PC-3 (cell line): ENCODE data around the gene VAPB. TPM values are rescaled to one million over a fixed set of nuclear protein-coding genes. Genes with fewer than 3 reads are reported as not detected.

Experiments
- ATAC-seq: fragments of 200-7000 bp; cut with Tn5 transposase; 2 replicates; pipeline ENCODE4 v1.9.1; 2020; ENCODE audit warnings: mild to moderate bottlenecking, moderate library complexity
- BruUV-seq: library from RNA; stranded (reverse); fragments of 400-500 nt; replicated peaks from 2 replicates; lab custom pipeline; 2021; lab: Mats Ljungman, UMichigan
- CTCF ChIA-PET: fragments of 300-600 bp; sonication (Branson Sonifier 250); formaldehyde crosslinking; loops from one replicate; lab custom pipeline; 2022; ENCODE audit warnings: antibody characterized with exemption; lab: Charles Lee
- POLR2A ChIA-PET: fragments of 300-600 bp; sonication (Branson Sonifier 250); formaldehyde crosslinking; loops from one replicate; lab custom pipeline; 2022; ENCODE audit warnings: antibody characterized with exemption; ENCODE audit not compliant: unreplicated experiment; lab: Charles Lee
- DNase-seq: peaks from one replicate; pipeline ENCODE4 v3.0.0-alpha.2; 2015
- H2AFZ ChIP-seq: fragments of 300-600 bp; sonication (generic); 2 replicates; pipeline ENCODE4 v1.6.0; 2016; ENCODE audit warnings: antibody characterized with exemption, low read length
- H3F3A ChIP-seq: fragments of 300-600 bp; sonication (generic); one replicate; pipeline ENCODE4 v1.6.0; 2017; ENCODE audit warnings: antibody characterized with exemption, low read length, control low read depth, mild to moderate bottlenecking; ENCODE audit not compliant: unreplicated experiment
- H3K27ac ChIP-seq: fragments of 300-600 bp; sonication (generic); 2 replicates; pipeline ENCODE4 v1.5.1; 2016; ENCODE audit warnings: mild to moderate bottlenecking, low read length
- H3K27me3 ChIP-seq: fragments of 300-600 bp; sonication (generic); 2 replicates; pipeline ENCODE4 v1.6.1; 2016; ENCODE audit warnings: low read length, mixed read lengths
- H3K36me3 ChIP-seq: fragments of 300-600 bp; sonication (generic); 2 replicates; pipeline ENCODE4 v1.6.1; 2016; ENCODE audit warnings: low read depth, mixed run types, low read length, mixed read lengths
- H3K4me1 ChIP-seq: fragments of 300-600 bp; sonication (generic); 2 replicates; pipeline ENCODE4 v1.5.1; 2016; ENCODE audit warnings: low read length; ENCODE audit not compliant: insufficient read depth
- H3K4me2 ChIP-seq: fragments of 300-600 bp; sonication (generic); 2 replicates; pipeline ENCODE4 v1.6.0; 2016; ENCODE audit warnings: low read length
- H3K4me3 ChIP-seq: fragments of 300-600 bp; sonication (generic); 2 replicates; pipeline ENCODE4 v1.5.1; 2016; ENCODE audit warnings: mild to moderate bottlenecking, low read length, mixed read lengths
- H3K79me2 ChIP-seq: fragments of 300-600 bp; sonication (generic); 2 replicates; pipeline ENCODE4 v1.6.1; 2017; ENCODE audit warnings: low read length, mixed read lengths
- H3K9ac ChIP-seq: fragments of 300-600 bp; sonication (generic); 2 replicates; pipeline ENCODE4 v1.6.0; 2016; ENCODE audit warnings: mild to moderate bottlenecking, low read length
- H3K9me2 ChIP-seq: fragments of 300-600 bp; sonication (generic); replicated peaks from 2 replicates; pipeline ENCODE4 v1.6.1; 2016; ENCODE audit warnings: mixed run types, low read length, mixed read lengths
- H3K9me3 ChIP-seq: fragments of 300-600 bp; sonication (generic); 2 replicates; pipeline ENCODE4 v1.6.1; 2016; ENCODE audit warnings: low read length, mixed read lengths
- H4K20me1 ChIP-seq: fragments of 300-600 bp; sonication (generic); 2 replicates; pipeline ENCODE4 v1.6.1; 2016; ENCODE audit warnings: low read length, mixed read lengths
- CTCF ChIP-seq: fragments of 300-600 bp; sonication (generic); conservative IDR thresholded peaks from 2 replicates; pipeline ENCODE4 v1.5.1; 2017; ENCODE audit warnings: antibody characterized with exemption, low read depth, mild to moderate bottlenecking, low read length
- EZH2 ChIP-seq: fragments of 300-600 bp; sonication (generic); IDR thresholded peaks from one replicate; pipeline ENCODE4 v1.6.1; 2017; ENCODE audit warnings: antibody characterized with exemption, mild to moderate bottlenecking, low read length; ENCODE audit not compliant: unreplicated experiment
- EZH2phosphoT487 ChIP-seq: fragments of 300-600 bp; sonication (generic); IDR thresholded peaks from 2 replicates; pipeline ENCODE4 v1.6.1; 2018; ENCODE audit warnings: mild to moderate bottlenecking, antibody characterized with exemption, low read length, borderline replicate concordance
- intact Hi-C: fragments of 100-400 bp; cut with micrococcal nuclease; formaldehyde crosslinking; loops from 2 replicates; pipeline ENCODE4 v1.9.0; 2023
- total RNA-seq: library from RNA; depleted of rRNA; stranded (reverse); fragments of >200 nt; gene quantifications from 2 replicates; pipeline ENCODE4 v1.2.3, GENCODE V29; 2014

The VAPB gene
- total RNA-seq, 1 experiment from 2014 or later = 16.5 TPM

GRCh38 chr20:58403272-58403671, 14.2 kb downstream of the VAPB start:
- ATAC-seq = no peak
- no peak overlapping the region for H3K4me2 ChIP-seq
- ChIA-PET CTCF (no interaction called here), POLR2A (no interaction called here)
- TF ChIP-seq EZH2phosphoT487 = no peak
- TF ChIP-seq CTCF = no peak
- TF ChIP-seq EZH2 = no peak
- 0 out of 2 replicates have a peak, but pooled peaks cover 3% of the 10 kb centered on the region for H3K36me3 ChIP-seq
- H3K27me3 ChIP-seq = no peaks in the 10 kb centered on the region
- intact Hi-C loops = no loop called here
- no peak overlapping the region for H3K27ac ChIP-seq
- H2AFZ ChIP-seq = no peak overlapping the region
- no peaks in the 10 kb centered on the region for H3F3A ChIP-seq
- peaks cover 100% of the 10 kb centered on the region for H3K79me2 ChIP-seq
- BruUV-seq = no TSS peak
- H4K20me1 ChIP-seq = peaks cover 78% of the 10 kb centered on the region
- H3K9me3 ChIP-seq = no peaks in the 10 kb centered on the region
- H3K9me2 ChIP-seq = no peaks in the 10 kb centered on the region
- H3K9ac ChIP-seq = no peak overlapping the region
- peaks cover 25% of the 10 kb centered on the region for H3K4me1 ChIP-seq
- no peak for DNase-seq
- H3K4me3 ChIP-seq = no peak overlapping the region

GRCh38 chr20:58405504-58406291, 16.7 kb downstream of the VAPB start:
- TF ChIP-seq EZH2 (no peak), EZH2phosphoT487 (no peak), CTCF (no peak)
- no TSS peak for BruUV-seq
- POLR2A ChIA-PET = no interaction called here
- no peak overlapping the region for H3K4me2 ChIP-seq
- no peaks in the 10 kb centered on the region for H3K36me3 ChIP-seq
- no peak overlapping the region for H2AFZ ChIP-seq
- no peaks in the 10 kb centered on the region for H3K9me2 ChIP-seq
- ATAC-seq (no peak), DNase-seq (no peak)
- peaks cover 78% of the 10 kb centered on the region for H4K20me1 ChIP-seq
- H3F3A ChIP-seq = no peaks in the 10 kb centered on the region
- peaks cover 100% of the 10 kb centered on the region for H3K79me2 ChIP-seq
- no peaks in the 10 kb centered on the region for H3K27me3 ChIP-seq
- H3K9me3 ChIP-seq = no peaks in the 10 kb centered on the region
- CTCF ChIA-PET = no interaction called here
- no peak overlapping the region for H3K4me3 ChIP-seq
- peaks cover 35% of the 10 kb centered on the region for H3K4me1 ChIP-seq
- H3K9ac ChIP-seq = no peak overlapping the region
- H3K27ac ChIP-seq = no peak overlapping the region; the same call in 1 of the 2 replicates
- intact Hi-C loops = loop anchor here (2.0 to 5.0 kb wide), 2 partner anchors 41 to 242 kb away; no protein-coding TSS in a partner anchor

- TF ChIP-seq EZH2 (no peak), CTCF (no peak), EZH2phosphoT487 (no peak)
- ChIA-PET POLR2A (no interaction called here), CTCF (no interaction called here)
- Histone ChIP-seq H3K9me2 (no peaks in the 10 kb centered on the region), H3K9me3 (no peaks in the 10 kb centered on the region), H2AFZ (no peak overlapping the region), H3K4me3 (no peak overlapping the region), H3K79me2 (peaks cover 100% of the 10 kb centered on the region), H3K36me3 (no peaks in the 10 kb centered on the region), H3K27me3 (no peaks in the 10 kb centered on the region), H3K27ac (peak overlapping the region; percentile 7; the same call in 1 of the 2 replicates), H3K4me1 (peaks cover 35% of the 10 kb centered on the region), H3K4me2 (peak overlapping the region; percentile 15), H3K9ac (no peak overlapping the region), H4K20me1 (peaks cover 73% of the 10 kb centered on the region), H3F3A (no peaks in the 10 kb centered on the region)
- peak; percentile 43 for DNase-seq
- ATAC-seq = peak; percentile 30
- no TSS peak for BruUV-seq
- intact Hi-C loops = loop anchor here (2.0 to 5.0 kb wide), 2 partner anchors 40 to 241 kb away; no protein-coding TSS in a partner anchor
Observed at GRCh38 chr20:58406422-58407001, 17.5 kb downstream of the VAPB start.
